DLD1 (cell line): ENCODE results near the gene SDF4.

ENCODE experiments used
- in situ Hi-C: cut with HindIII; loops from 2 replicates; pipeline ENCODE4 v1.10.0; 2017; ENCODE audit warnings: low sequenced_read_pairs

The SDF4 gene

GRCh38 chr1:1242461-1243265 lies 10.9 kb upstream of the SDF4 start:
- in situ Hi-C loops = no loop called here

- in situ Hi-C loops = no loop called here
Observed at GRCh38 chr1:1241588-1242219, 9.9 kb upstream of the SDF4 start.

GRCh38 chr1:1240822-1241587 lies 9.2 kb upstream of the SDF4 start:
- in situ Hi-C loops = no loop called here

- in situ Hi-C loops = no loop called here
Observed at GRCh38 chr1:1240348-1240732, 8.5 kb upstream of the SDF4 start.

GRCh38 chr1:1239614-1240347 lies 8.0 kb upstream of the SDF4 start:
- in situ Hi-C loops = no loop called here

- in situ Hi-C loops = no loop called here
Observed at GRCh38 chr1:1239227-1239613, 7.4 kb upstream of the SDF4 start.

GRCh38 chr1:1238702-1239178 lies 6.9 kb upstream of the SDF4 start:
- in situ Hi-C loops = no loop called here

- in situ Hi-C loops = no loop called here
Observed at GRCh38 chr1:1237874-1238701, 6.3 kb upstream of the SDF4 start.

GRCh38 chr1:1236945-1237873 lies 5.4 kb upstream of the SDF4 start:
- in situ Hi-C loops = no loop called here

GRCh38 chr1:1236176-1236763 lies 4.5 kb upstream of the SDF4 start:
- in situ Hi-C loops = no loop called here

GRCh38 chr1:1235016-1235744 lies 3.4 kb upstream of the SDF4 start:
- in situ Hi-C loops = no loop called here

- in situ Hi-C loops = no loop called here
Observed at GRCh38 chr1:1234180-1234808, 2.5 kb upstream of the SDF4 start.

GRCh38 chr1:1233567-1233892 lies 1.7 kb upstream of the SDF4 start:
- in situ Hi-C loops = no loop called here

GRCh38 chr1:1232796-1233566 lies 1.2 kb upstream of the SDF4 start:
- in situ Hi-C loops = no loop called here

- in situ Hi-C loops = no loop called here
Observed at GRCh38 chr1:1232208-1232795, 501 bp upstream of the SDF4 start, which contains the start of gene B3GALT6. Gene B3GALT6 (plus strand): TSS chr1:1232237. CDS start chr1:1232279, 42 bp downstream.

GRCh38 chr1:1230656-1231399 lies 973 bp downstream of the SDF4 start:
- in situ Hi-C loops = no loop called here
